ENCODE data around the gene MBD3L3.

DNA sequence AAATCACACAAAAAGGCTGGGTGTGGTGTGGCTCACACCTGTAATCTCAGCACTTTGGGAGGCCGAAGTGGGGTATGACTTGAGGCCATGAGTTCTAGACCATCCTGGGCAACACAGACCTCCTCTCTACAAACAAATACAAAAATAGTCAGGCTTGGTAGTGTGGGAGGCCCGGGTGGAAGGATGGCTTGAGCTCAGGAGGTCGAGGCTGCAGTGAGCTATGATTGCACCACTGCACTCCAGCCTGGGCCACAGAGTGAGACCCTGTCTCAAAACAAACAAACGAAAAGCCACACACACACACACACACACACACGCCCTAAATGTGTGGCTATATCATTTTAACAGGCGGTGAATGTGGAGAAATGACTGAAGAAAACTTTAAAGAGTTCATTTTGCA, 10.1 kb upstream of the MBD3L3 start:
- TF ChIP-seq POLR2A (IDR thresholded peaks at IDR 0.05; ENCODE audit: extremely low read depth, insufficient read length), result no peak
- TF ChIP-seq, protein P1, sequence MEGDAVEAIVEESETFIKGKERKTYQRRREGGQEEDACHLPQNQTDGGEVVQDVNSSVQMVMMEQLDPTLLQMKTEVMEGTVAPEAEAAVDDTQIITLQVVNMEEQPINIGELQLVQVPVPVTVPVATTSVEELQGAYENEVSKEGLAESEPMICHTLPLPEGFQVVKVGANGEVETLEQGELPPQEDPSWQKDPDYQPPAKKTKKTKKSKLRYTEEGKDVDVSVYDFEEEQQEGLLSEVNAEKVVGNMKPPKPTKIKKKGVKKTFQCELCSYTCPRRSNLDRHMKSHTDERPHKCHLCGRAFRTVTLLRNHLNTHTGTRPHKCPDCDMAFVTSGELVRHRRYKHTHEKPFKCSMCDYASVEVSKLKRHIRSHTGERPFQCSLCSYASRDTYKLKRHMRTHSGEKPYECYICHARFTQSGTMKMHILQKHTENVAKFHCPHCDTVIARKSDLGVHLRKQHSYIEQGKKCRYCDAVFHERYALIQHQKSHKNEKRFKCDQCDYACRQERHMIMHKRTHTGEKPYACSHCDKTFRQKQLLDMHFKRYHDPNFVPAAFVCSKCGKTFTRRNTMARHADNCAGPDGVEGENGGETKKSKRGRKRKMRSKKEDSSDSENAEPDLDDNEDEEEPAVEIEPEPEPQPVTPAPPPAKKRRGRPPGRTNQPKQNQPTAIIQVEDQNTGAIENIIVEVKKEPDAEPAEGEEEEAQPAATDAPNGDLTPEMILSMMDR (IDR thresholded peaks at IDR 0.05; ENCODE audit: low read depth, low read length), result no peak
- no peak for TF ChIP-seq MAX (IDR thresholded peaks at IDR 0.05; ENCODE audit: low read depth, low read length)
- no peak for TF ChIP-seq MYC (IDR thresholded peaks at IDR 0.05; ENCODE audit: low read depth, low read length)
